ACHN (cell line): ENCODE results near the gene SAMMSON.

Experiments used
- DNase-seq: peaks from one replicate; pipeline ENCODE4 v3.0.0-alpha.2; 2015
- in situ Hi-C: cut with HindIII; loops from 2 replicates; pipeline ENCODE4 v1.10.0; 2017; ENCODE audit warnings: low sequenced_read_pairs, low pct_ligation_motif_present, low pct_unique_long_range_greater_than_20kb

Gene SAMMSON

DNA sequence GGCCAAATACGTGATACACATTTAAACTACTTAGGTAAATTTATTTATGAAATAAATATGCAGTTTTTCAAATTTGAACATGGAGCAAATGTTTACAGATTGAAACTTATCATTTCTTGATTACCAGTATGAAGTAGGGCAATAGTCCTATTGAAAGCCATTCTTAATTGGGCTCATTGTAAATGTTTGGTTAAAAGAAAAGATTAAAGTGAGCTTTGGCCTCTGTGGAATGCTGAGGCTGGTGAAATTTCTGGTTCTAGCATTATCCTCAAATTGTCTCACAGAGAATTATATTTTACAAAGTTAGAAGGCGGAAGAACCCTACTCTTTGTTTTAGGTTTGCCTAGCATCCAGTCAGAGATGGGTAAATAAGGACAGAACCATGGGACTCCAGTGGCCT, 73.2 kb downstream of the SAMMSON start:
- no peak for DNase-seq

DNA sequence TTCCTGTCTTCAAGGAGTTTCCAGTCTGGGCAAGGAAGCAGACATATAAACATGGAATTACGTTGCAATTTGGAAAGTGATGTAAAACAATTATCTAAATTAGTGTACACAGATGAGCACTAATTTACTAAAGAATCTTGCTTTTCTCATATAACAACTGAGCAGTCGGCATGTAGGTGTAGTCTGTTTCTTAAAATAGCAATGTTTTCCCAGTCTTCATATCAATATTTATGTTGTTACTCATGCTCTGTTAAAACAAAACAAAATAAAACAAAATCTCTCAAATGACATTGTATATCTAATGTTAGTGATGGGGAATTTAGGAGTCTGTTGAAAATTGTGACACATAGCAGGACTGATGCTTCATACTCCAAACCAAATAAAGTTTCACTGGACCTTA, 75.6 kb downstream of the SAMMSON start:
- in situ Hi-C loops = no loop called here
- DNase-seq = no peak

More for the DNA sequence above, 73.2 kb downstream of the SAMMSON start:
- in situ Hi-C loops = no loop called here

- in situ Hi-C loops = no loop called here
Measured at GRCh38 chr3:70076396-70076795, 76.9 kb downstream of the SAMMSON start.

DNA sequence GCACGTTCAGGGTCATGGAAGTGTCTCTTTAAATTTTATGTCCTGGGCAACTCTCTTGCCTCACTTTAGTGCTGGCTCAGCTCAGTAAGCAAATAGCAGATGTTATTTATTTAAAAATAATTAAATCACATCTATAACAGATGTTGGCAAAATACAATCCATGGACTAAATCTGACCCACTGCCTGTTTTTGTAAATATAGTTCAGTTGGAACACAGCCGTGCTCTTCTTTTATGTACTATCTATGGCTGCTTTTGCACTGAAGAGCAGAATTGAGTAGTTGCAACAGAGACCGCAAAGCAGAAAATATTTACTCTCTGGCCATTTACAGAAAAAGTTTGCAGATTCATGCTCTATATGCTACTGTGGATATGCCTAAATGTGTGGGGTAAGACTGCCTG, 79.2 kb downstream of the SAMMSON start:
- no peak for DNase-seq
- in situ Hi-C loops = no loop called here

More at GRCh38 chr3:70076396-70076795, 76.9 kb downstream of the SAMMSON start:
- DNase-seq = no peak

DNA sequence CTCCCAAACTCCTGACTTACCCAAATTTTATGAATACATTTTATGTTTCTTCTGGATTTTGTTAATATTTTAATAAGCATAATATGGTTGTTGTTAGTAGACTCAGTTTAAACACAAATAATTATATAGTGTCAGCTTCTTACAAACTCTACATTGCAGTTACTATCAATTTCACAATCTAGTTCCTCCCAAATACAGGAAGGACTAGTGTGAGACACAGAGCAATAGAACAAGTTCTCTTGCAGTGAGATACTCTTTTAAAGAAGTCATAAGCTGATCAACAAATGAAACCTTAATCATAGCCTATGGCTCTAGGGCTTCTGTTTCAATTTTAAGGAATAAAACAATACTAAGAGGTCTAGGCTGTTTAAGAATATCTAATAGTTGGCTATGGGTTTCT, 86.1 kb downstream of the SAMMSON start:
- DNase-seq = no peak
- in situ Hi-C loops = no loop called here

- no peak for DNase-seq
- in situ Hi-C loops = no loop called here
Measured at GRCh38 chr3:70086336-70086735, 86.8 kb downstream of the SAMMSON start.

- peak; percentile 24 for DNase-seq
- in situ Hi-C loops = no loop called here
Measured at GRCh38 chr3:70090322-70090913, 90.9 kb downstream of the SAMMSON start.

DNA sequence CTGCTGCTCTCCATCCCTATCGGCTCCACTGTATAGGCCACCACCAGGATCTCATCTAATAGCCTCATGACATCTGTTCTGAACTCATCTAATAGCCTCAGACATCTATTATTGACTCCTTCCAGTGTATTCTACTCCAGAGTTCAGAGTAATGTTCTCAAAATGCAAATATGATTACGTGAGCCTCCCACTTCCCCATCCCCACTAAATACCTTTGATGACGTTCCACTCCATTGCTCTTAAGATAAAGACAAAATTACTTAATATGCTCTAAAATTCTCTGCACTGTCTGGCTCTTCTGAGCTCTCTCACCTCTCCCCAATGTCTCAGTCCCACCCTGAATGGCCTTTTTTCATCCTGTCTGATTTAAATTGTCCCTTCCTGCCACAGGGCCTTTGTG, 94.7 kb downstream of the SAMMSON start:
- in situ Hi-C loops = no loop called here
- DNase-seq = no peak

DNA sequence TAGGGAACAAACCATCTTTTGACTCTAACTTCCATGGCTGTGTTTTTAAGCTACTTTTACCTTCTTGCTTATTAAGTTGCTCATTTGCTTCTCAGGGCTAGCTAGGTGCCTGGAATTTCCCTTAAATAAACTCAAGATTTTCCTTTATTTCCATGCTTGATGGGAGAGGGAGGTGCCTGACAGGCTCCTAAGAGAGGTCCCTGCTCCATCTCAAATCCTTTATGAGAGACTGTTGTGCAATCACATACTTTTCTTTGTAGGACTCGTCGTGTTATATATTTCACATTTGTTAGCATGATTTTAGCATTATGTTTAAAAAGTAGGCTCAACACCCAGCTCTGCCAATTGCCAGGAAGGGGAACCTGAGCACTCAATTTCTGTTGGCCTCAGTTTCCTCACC, 95.7 kb downstream of the SAMMSON start:
- in situ Hi-C loops = no loop called here
- DNase-seq = no peak

- no peak for DNase-seq
- in situ Hi-C loops = no loop called here
Measured at GRCh38 chr3:70096376-70097066, 97.0 kb downstream of the SAMMSON start.

GRCh38 chr3:70097084-70097483, 97.6 kb downstream of the SAMMSON start:
- in situ Hi-C loops = no loop called here
- no peak for DNase-seq

DNA sequence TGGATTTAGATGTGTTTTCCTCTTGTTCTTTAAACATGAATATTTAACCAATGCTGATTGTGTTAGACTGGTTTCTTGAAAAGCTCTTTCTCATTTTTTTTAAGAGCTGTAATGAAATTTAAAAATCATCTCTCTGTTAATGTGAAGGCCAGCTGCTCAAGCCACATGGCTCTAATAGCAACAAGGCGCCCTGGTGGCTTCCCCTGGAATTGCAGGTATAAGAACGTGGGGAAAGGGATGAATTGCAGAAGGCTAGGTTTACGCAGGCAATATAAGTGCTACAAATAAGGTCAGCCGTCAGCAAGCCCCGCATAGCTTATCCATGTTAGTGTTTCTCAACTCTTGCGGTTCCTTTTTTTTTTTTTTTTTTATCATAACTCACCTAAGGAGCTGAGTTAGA, 108.5 kb downstream of the SAMMSON start:
- in situ Hi-C loops = no loop called here

GRCh38 chr3:70108546-70108945, 109.0 kb downstream of the SAMMSON start:
- no peak for DNase-seq
- in situ Hi-C loops = no loop called here

More for the DNA sequence above, 108.5 kb downstream of the SAMMSON start:
- peak; percentile 41 for DNase-seq

DNA sequence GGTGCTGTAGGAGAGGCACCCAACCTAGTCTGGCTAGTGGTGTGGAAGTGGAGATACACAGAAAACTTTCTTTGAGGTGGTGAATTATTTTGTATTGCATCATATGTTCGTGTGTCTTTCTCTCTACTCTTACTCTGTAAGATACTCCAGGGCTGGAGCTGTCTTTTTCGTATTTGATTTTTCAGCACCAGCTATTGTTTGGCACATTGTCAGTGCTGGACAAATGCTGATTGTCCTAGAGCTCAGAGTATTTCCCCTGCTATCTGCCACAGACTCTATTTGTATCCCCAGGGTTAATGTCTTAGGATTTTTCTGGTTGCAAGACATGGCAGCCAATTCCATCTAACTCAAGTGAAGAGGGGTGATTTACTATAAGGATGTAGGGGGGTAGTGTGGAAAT, 110.5 kb downstream of the SAMMSON start:
- no peak for DNase-seq
- in situ Hi-C loops = no loop called here

GRCh38 chr3:70111411-70111810, 111.9 kb downstream of the SAMMSON start:
- DNase-seq = no peak
- in situ Hi-C loops = no loop called here

GRCh38 chr3:70112751-70113150, 113.2 kb downstream of the SAMMSON start:
- in situ Hi-C loops = no loop called here
- DNase-seq = no peak

- DNase-seq = no peak
- in situ Hi-C loops = no loop called here
Measured at GRCh38 chr3:70114431-70114830, 114.9 kb downstream of the SAMMSON start.

GRCh38 chr3:70119879-70120278, 120.3 kb downstream of the SAMMSON start:
- DNase-seq = no peak
- in situ Hi-C loops = no loop called here
